ENCODE measurements around the gene IGSF9.

GRCh38 chr1:159947942-159948341 is 2.5 kb upstream of the IGSF9 start:
- TF ChIP-seq EZH2phosphoT487 (IDR thresholded peaks at IDR 0.05; ENCODE audit: borderline replicate concordance, low read length) (no peak), CTCF (conservative IDR thresholded peaks at IDR 0.05; ENCODE audit: low read depth, low read length) (no peak)

Measured in PC-3 (cell line).